Measurements from ENCODE around the gene RHEBL1.

RHEBL1 gene

DNA sequence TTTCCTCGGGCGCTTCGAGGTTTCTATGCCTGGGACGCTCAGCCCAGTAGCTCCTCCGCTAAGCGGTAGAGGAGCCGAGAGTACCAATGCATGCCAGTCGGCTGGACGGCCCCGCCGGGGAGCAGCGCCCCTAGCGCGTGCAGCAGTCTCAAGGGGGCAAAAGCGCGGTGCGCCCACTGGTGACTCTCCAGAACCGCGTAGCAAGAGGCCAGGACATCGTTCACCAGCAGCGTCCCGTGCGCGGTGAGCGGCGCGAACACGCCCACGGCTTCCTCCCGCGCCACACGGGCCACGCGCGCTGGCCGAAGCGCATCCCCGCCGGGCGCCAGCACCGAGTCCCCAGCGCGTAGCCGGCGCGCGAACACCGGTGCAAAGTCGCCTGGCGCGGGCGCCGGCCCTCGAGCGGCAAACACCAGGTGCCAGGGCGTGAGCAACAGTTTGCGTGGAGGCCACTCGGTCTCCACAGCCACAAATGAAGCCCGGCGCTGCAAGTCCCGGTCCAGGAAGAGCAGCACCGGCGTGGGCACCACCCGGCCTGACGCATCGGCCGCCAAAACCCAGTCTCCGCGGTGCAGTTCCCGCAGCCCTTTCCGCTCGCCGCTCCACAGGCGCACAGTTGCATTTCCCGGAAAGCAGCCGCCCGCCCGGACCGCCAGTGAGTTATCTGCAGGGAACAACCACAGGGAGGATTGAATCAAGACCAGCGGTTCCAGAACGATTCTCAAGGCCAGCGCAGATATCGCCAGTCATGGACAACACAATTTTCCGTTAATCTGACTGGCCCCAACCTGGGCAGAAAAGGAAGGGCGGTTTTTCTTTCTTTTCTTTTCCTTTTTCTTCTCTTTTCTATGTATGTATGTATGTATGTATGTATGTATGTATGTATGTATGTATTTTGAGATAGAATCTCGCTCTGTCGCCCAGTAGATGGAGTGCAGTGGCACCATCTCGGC, 20.3 kb upstream of the RHEBL1 start (continued):
- TF ChIP-seq, protein P1, sequence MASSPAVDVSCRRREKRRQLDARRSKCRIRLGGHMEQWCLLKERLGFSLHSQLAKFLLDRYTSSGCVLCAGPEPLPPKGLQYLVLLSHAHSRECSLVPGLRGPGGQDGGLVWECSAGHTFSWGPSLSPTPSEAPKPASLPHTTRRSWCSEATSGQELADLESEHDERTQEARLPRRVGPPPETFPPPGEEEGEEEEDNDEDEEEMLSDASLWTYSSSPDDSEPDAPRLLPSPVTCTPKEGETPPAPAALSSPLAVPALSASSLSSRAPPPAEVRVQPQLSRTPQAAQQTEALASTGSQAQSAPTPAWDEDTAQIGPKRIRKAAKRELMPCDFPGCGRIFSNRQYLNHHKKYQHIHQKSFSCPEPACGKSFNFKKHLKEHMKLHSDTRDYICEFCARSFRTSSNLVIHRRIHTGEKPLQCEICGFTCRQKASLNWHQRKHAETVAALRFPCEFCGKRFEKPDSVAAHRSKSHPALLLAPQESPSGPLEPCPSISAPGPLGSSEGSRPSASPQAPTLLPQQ (tag by site-specific recombination; IDR thresholded peaks at IDR 0.05) = peak; percentile 27; the same call in 1 of the 2 replicates
- TF ChIP-seq KLF9 (tag by site-specific recombination; IDR thresholded peaks at IDR 0.05; ENCODE audit: low read depth) (0 out of 2 replicates have a peak, but pooled peaks have one; percentile 10), HOXC10 (CRISPR knock-in tag; IDR thresholded peaks at IDR 0.05) (no peak), ZNF791 (tag by site-specific recombination; IDR thresholded peaks at IDR 0.05) (no peak)
- TF ChIP-seq, protein P2, sequence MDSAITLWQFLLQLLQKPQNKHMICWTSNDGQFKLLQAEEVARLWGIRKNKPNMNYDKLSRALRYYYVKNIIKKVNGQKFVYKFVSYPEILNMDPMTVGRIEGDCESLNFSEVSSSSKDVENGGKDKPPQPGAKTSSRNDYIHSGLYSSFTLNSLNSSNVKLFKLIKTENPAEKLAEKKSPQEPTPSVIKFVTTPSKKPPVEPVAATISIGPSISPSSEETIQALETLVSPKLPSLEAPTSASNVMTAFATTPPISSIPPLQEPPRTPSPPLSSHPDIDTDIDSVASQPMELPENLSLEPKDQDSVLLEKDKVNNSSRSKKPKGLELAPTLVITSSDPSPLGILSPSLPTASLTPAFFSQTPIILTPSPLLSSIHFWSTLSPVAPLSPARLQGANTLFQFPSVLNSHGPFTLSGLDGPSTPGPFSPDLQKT (IDR thresholded peaks at IDR 0.05; ENCODE audit: borderline replicate concordance, low read depth, low read length) = no peak

DNA sequence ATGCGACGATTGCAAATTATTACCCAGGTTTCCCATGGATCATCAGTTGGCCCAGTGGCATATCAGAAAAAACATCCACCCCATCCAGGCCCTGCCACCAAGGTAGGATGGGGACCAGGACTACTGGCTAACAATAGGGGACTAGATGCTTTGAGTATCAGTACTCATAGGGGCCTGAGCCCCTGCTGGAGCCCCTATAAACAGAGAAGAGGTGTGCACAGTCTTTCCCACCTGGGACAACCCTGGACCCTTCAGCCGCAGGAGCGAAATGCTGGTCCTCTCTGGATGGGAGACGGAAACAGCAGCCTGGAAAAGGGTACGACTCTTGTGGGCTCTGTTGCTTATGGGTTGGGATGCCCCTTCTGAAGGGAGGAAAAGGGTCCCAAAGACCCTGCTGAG, 19.2 kb upstream of the RHEBL1 start:
- no peaks in the 10 kb centered on the region for H3K4me1 ChIP-seq (ENCODE audit: control insufficient read depth, insufficient read depth, low read length)
- CTCF ChIA-PET = interaction anchor here (0.6 to 6.2 kb wide), 40 partner anchors 10 to 656 kb away, joined by 3 to 131 read pairs (median 4); partner anchors contain the start of genes LMBR1L, PRPH, RHEBL1 and TUBA1B
- no peak overlapping the region for H3K4me3 ChIP-seq (ENCODE audit: low read depth, low read length)
- no peaks in the 10 kb centered on the region for H3K36me3 ChIP-seq (ENCODE audit: control insufficient read depth in 2 of 2, insufficient read depth in 1 of 2, low read length in 2 of 2)
- no peak overlapping the region for H3K27ac ChIP-seq (ENCODE audit: extremely low read depth, low read depth, low read length)
- H3K9me3 ChIP-seq (ENCODE audit: control insufficient read depth, insufficient read depth, low read depth, low read length) = no peaks in the 10 kb centered on the region
- TF ChIP-seq, protein P3, sequence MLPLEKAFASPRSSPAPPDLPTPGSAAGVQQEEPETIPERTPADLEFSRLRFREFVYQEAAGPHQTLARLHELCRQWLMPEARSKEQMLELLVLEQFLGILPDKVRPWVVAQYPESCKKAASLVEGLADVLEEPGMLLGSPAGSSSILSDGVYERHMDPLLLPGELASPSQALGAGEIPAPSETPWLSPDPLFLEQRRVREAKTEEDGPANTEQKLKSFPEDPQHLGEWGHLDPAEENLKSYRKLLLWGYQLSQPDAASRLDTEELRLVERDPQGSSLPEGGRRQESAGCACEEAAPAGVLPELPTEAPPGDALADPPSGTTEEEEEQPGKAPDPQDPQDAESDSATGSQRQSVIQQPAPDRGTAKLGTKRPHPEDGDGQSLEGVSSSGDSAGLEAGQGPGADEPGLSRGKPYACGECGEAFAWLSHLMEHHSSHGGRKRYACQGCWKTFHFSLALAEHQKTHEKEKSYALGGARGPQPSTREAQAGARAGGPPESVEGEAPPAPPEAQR (tag by site-specific recombination; IDR thresholded peaks at IDR 0.05) = no peak
- TF ChIP-seq ZNF777 (tag by site-specific recombination; IDR thresholded peaks at IDR 0.05; ENCODE audit: borderline replicate concordance) (no peak), OSR2 (tag by site-specific recombination; IDR thresholded peaks at IDR 0.05) (no peak), ZNF112 (tag by site-specific recombination; IDR thresholded peaks at IDR 0.05) (no peak)
- TF ChIP-seq, protein P4, sequence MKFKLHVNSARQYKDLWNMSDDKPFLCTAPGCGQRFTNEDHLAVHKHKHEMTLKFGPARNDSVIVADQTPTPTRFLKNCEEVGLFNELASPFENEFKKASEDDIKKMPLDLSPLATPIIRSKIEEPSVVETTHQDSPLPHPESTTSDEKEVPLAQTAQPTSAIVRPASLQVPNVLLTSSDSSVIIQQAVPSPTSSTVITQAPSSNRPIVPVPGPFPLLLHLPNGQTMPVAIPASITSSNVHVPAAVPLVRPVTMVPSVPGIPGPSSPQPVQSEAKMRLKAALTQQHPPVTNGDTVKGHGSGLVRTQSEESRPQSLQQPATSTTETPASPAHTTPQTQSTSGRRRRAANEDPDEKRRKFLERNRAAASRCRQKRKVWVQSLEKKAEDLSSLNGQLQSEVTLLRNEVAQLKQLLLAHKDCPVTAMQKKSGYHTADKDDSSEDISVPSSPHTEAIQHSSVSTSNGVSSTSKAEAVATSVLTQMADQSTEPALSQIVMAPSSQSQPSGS (tag by site-specific recombination; IDR thresholded peaks at IDR 0.05; ENCODE audit: low read depth) = no peak
- POLR2A ChIA-PET = interaction anchor here (1.0 to 2.2 kb wide), 8 partner anchors 18 to 100 kb away, joined by 3 to 31 read pairs (median 5); partner anchors contain the start of genes LMBR1L, RHEBL1, TUBA1A and TUBA1B

DNA sequence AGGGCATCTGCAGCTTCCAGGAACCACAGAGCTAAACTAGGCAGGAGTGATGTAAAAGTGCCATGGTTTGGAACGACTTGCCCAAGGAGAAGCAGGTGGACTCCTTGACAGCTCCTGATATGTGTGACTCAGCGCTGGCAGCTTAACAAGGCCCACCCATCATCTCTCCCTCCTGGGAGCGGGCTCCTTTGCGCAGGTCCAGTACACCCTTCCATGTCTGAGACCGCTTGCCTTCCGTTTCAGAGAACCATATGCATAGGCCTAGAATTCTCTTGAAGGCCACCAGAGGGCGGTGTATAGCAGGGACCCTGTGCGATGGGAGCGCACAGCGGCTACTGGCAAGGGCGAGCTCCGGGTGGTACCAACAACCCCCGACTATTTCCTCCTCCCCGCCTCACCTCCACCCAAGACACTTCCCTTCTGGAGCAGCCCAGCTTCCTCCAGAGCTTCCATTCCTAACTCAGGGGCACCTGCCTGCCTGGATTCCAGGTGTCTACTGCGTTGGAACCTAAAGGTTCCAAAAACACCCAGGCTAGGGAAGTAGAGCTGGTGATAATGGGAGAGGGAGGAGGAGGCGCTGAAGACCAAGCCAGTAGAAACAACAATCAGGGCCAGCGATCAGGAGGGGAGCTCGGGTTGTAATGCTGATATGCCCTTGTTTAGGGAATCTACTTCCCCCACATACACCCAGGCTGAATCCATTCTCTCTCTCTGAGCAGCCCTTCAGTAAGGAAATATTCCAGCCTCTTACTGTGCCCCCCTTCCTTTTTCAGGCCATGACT, 18.6 kb upstream of the RHEBL1 start:
- peak overlapping the region; percentile 25 for H3K4me3 ChIP-seq (ENCODE audit: low read depth, low read length)
- POLR2A ChIA-PET = interaction anchor here (0.5 to 2.2 kb wide), 12 partner anchors 10 to 177 kb away, joined by 3 to 31 read pairs (median 4); partner anchors contain the start of genes LMBR1L, RHEBL1, TUBA1A and TUBA1B
- CTCF ChIA-PET = interaction anchor here (0.6 to 6.2 kb wide), 54 partner anchors 9 to 867 kb away, joined by 3 to 131 read pairs (median 4); partner anchors contain the start of genes LMBR1L, PRPH, RHEBL1 and TUBA1B
- TF ChIP-seq REPIN1 (tag by site-specific recombination; IDR thresholded peaks at IDR 0.05; ENCODE audit: low read depth) = no peak; the same call in 1 of the 2 replicates
- TF ChIP-seq, protein P5, sequence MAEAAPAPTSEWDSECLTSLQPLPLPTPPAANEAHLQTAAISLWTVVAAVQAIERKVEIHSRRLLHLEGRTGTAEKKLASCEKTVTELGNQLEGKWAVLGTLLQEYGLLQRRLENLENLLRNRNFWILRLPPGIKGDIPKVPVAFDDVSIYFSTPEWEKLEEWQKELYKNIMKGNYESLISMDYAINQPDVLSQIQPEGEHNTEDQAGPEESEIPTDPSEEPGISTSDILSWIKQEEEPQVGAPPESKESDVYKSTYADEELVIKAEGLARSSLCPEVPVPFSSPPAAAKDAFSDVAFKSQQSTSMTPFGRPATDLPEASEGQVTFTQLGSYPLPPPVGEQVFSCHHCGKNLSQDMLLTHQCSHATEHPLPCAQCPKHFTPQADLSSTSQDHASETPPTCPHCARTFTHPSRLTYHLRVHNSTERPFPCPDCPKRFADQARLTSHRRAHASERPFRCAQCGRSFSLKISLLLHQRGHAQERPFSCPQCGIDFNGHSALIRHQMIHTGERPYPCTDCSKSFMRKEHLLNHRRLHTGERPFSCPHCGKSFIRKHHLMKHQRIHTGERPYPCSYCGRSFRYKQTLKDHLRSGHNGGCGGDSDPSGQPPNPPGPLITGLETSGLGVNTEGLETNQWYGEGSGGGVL (tag by site-specific recombination; IDR thresholded peaks at IDR 0.05) = 0 out of 2 replicates have a peak, but pooled peaks have one; percentile 32
- peak; percentile 83 for TF ChIP-seq ZNF600 (tag by site-specific recombination; IDR thresholded peaks at IDR 0.05)
- peak; percentile 52 for TF ChIP-seq ZNF629 (tag by site-specific recombination; IDR thresholded peaks at IDR 0.05)
- no peak for TF ChIP-seq ZNF311 (tag by site-specific recombination; IDR thresholded peaks at IDR 0.05; ENCODE audit: borderline replicate concordance)
- no peak for TF ChIP-seq ZNF792 (tag by site-specific recombination; IDR thresholded peaks at IDR 0.05)
- no peak for TF ChIP-seq ZFHX2 (tag by site-specific recombination; conservative IDR thresholded peaks at IDR 0.05)
- TF ChIP-seq, protein P6, sequence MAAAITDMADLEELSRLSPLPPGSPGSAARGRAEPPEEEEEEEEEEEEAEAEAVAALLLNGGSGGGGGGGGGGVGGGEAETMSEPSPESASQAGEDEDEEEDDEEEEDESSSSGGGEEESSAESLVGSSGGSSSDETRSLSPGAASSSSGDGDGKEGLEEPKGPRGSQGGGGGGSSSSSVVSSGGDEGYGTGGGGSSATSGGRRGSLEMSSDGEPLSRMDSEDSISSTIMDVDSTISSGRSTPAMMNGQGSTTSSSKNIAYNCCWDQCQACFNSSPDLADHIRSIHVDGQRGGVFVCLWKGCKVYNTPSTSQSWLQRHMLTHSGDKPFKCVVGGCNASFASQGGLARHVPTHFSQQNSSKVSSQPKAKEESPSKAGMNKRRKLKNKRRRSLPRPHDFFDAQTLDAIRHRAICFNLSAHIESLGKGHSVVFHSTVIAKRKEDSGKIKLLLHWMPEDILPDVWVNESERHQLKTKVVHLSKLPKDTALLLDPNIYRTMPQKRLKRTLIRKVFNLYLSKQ (tag by site-specific recombination; IDR thresholded peaks at IDR 0.05; ENCODE audit: borderline replicate concordance) = no peak
- no peak for TF ChIP-seq KLF10 (tag by site-specific recombination; IDR thresholded peaks at IDR 0.05)
- TF ChIP-seq ZIC2 (tag by site-specific recombination; IDR thresholded peaks at IDR 0.05) = peak; percentile 75

More for the DNA sequence above, 18.6 kb upstream of the RHEBL1 start:
- Histone ChIP-seq H3K27ac (ENCODE audit: extremely low read depth, low read depth, low read length) (no peak overlapping the region), H3K4me1 (ENCODE audit: control insufficient read depth, insufficient read depth, low read length) (no peaks in the 10 kb centered on the region), H3K9me3 (ENCODE audit: control insufficient read depth, insufficient read depth, low read depth, low read length) (no peaks in the 10 kb centered on the region), H3K36me3 (ENCODE audit: control insufficient read depth in 2 of 2, insufficient read depth in 1 of 2, low read length in 2 of 2) (no peaks in the 10 kb centered on the region)
